Fibroblast of lung (primary cell): ENCODE data around the gene PCBP3. TPM values are rescaled to one million over a fixed set of nuclear protein-coding genes. Genes with fewer than 3 reads are reported as not detected.

ENCODE experiments used
- DNase-seq, 2 donors: peaks; one replicate each; pipeline versions ENCODE4 v3.0.0 to v3.0.0-alpha.2; 2010; ENCODE audit warnings: low read depth in 2 of 2
- H2AFZ ChIP-seq: 2 replicates; pipeline ENCODE4 v1.5.1; 2012; ENCODE audit warnings: low read length, control low read depth, inconsistent platforms
- H3K27ac ChIP-seq: 2 replicates; pipeline ENCODE4 v1.5.1; 2011; ENCODE audit warnings: low read length, control low read depth; ENCODE audit not compliant: insufficient read depth
- H3K27me3 ChIP-seq: 2 replicates; pipeline ENCODE4 v1.5.1; 2011; ENCODE audit warnings: mild to moderate bottlenecking, low read length; ENCODE audit not compliant: control insufficient read depth, insufficient read depth
- H3K36me3 ChIP-seq: 2 replicates; pipeline ENCODE4 v1.5.1; 2011; ENCODE audit warnings: low read length; ENCODE audit not compliant: control insufficient read depth, insufficient read depth
- H3K4me1 ChIP-seq: 2 replicates; pipeline ENCODE4 v1.5.1; 2011; ENCODE audit warnings: low read length; ENCODE audit not compliant: control insufficient read depth, insufficient read depth; ENCODE audit errors: extremely low read depth
- H3K4me2 ChIP-seq: 2 replicates; pipeline ENCODE4 v1.5.1; 2011; ENCODE audit warnings: low read length, control low read depth; ENCODE audit not compliant: insufficient read depth; ENCODE audit errors: extremely low read depth
- H3K4me3 ChIP-seq, 4 experiments: fragments of 200-600 bp in 1 of 4; sonication (generic) in 1 of 4; replicated peaks in 1 of 4; 2 replicates each; pipeline ENCODE4 v1.5.1; 2011 to 2016; ENCODE audit warnings: low read length in 4 of 4, low read depth in 3 of 4, mild to moderate bottlenecking in 3 of 4, control low read depth in 2 of 4, inconsistent platforms in 1 of 4, mixed read lengths in 1 of 4; ENCODE audit not compliant: insufficient read depth in 1 of 4; ENCODE audit errors: control extremely low read depth in 1 of 4
- H3K79me2 ChIP-seq: 2 replicates; pipeline ENCODE4 v1.5.1; 2012; ENCODE audit warnings: mild to moderate bottlenecking, low read length, inconsistent platforms; ENCODE audit not compliant: control insufficient read depth, insufficient read depth
- H3K9ac ChIP-seq: 2 replicates; pipeline ENCODE4 v1.5.1; 2011; ENCODE audit warnings: mild to moderate bottlenecking, low read length, control low read depth; ENCODE audit not compliant: insufficient read depth
- H3K9me3 ChIP-seq: 2 replicates; pipeline ENCODE4 v1.5.1; 2012; ENCODE audit warnings: low read depth, low read length; ENCODE audit not compliant: control insufficient read depth, insufficient read depth
- H4K20me1 ChIP-seq: 2 replicates; pipeline ENCODE4 v1.5.1; 2011; ENCODE audit warnings: low read length; ENCODE audit not compliant: control insufficient read depth, insufficient read depth; ENCODE audit errors: extremely low read depth
- EZH2 ChIP-seq: IDR thresholded peaks from 2 replicates; pipeline ENCODE4 v1.5.1; 2012; ENCODE audit warnings: low read length, control low read depth, mild to moderate bottlenecking; ENCODE audit errors: missing control alignments
- polyA plus RNA-seq, 2 donors: library from polyadenylated mRNA; depleted of rRNA in 1 of 2; stranded (reverse) in 1 of 2; unstranded in 1 of 2; fragments of >200 nt; gene quantifications; 2 replicates each; pipeline ENCODE4 v1.2.1, GENCODE V29; 2011 to 2012; ENCODE audit warnings: missing spikeins in 1 of 2
- total RNA-seq: library from RNA; depleted of rRNA; stranded (reverse); fragments of >200 nt; gene quantifications from 2 replicates; pipeline ENCODE4 v1.2.1, GENCODE V29; 2014
- TF ChIP-seq, protein P1 (sequence below), 2 donors: IDR thresholded peaks in 1 of 2; conservative IDR thresholded peaks in 1 of 2; 1 replicate in 1 of 2; 2 replicates in 1 of 2; pipeline ENCODE4 v1.5.1; 2011 to 2012; ENCODE audit warnings: low read length in 2 of 2, control low read depth in 1 of 2, inconsistent platforms in 1 of 2, low read depth in 1 of 2, mild to moderate bottlenecking in 1 of 2

Gene PCBP3
- total and polyA plus RNA-seq, 2 donors (not counting 1 experiment from before 2014, with no cell fraction given) = 0.51 to 1.7 TPM

DNA sequence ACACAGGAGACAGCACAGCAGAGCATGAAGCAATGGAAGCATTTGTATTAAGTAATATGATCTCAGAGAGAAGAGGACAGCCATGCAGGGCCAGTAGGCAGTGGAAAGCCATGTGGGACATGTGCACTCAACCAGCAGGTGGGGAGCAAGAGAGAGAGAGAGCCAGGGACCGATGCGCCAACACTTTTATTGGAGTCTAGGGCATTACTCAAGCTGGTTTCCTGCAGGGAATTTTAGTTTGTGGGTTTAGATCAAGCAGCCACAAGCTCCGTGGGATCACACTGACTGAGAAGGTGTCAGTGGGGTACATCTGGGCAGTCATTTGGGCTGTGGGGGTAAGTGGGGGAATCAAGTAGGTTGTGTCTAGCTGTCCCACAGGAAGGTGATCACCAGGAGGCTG lies 137.1 kb downstream of the PCBP3 start:
- H3K27ac ChIP-seq = no peak overlapping the region
- no peaks in the 10 kb centered on the region for H3K36me3 ChIP-seq
- TF ChIP-seq EZH2 = no peak
- TF ChIP-seq, protein P1, sequence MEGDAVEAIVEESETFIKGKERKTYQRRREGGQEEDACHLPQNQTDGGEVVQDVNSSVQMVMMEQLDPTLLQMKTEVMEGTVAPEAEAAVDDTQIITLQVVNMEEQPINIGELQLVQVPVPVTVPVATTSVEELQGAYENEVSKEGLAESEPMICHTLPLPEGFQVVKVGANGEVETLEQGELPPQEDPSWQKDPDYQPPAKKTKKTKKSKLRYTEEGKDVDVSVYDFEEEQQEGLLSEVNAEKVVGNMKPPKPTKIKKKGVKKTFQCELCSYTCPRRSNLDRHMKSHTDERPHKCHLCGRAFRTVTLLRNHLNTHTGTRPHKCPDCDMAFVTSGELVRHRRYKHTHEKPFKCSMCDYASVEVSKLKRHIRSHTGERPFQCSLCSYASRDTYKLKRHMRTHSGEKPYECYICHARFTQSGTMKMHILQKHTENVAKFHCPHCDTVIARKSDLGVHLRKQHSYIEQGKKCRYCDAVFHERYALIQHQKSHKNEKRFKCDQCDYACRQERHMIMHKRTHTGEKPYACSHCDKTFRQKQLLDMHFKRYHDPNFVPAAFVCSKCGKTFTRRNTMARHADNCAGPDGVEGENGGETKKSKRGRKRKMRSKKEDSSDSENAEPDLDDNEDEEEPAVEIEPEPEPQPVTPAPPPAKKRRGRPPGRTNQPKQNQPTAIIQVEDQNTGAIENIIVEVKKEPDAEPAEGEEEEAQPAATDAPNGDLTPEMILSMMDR (conservative IDR thresholded peaks at IDR 0.05 in 1 of 2, IDR thresholded peaks at IDR 0.05 in 1 of 2; ENCODE audit: low read depth in 1 of 2, low read length in 2 of 2) = no peak
- H3K4me2 ChIP-seq = no peak overlapping the region
- H3K4me3 ChIP-seq = no peak overlapping the region
- H4K20me1 ChIP-seq = no peaks in the 10 kb centered on the region
- H3K9ac ChIP-seq = no peak overlapping the region
- no peak overlapping the region for H2AFZ ChIP-seq
- no peaks in the 10 kb centered on the region for H3K27me3 ChIP-seq
- no peak for DNase-seq
- H3K79me2 ChIP-seq = no peaks in the 10 kb centered on the region
- no peaks in the 10 kb centered on the region for H3K4me1 ChIP-seq
- H3K9me3 ChIP-seq = no peaks in the 10 kb centered on the region

- H2AFZ ChIP-seq = no peak overlapping the region
These were observed 138.2 kb downstream of the PCBP3 start for GRCh38 chr21:45781741-45782140.

GRCh38 chr21:45786660-45787059 lies 143.1 kb downstream of the PCBP3 start:
- H3K4me2 ChIP-seq = no peak overlapping the region
- no peaks in the 10 kb centered on the region for H3K27me3 ChIP-seq
- no peaks in the 10 kb centered on the region for H3K79me2 ChIP-seq
- no peaks in the 10 kb centered on the region for H4K20me1 ChIP-seq
- no peak overlapping the region for H3K27ac ChIP-seq
- no peak overlapping the region for H2AFZ ChIP-seq
- no peaks in the 10 kb centered on the region for H3K9me3 ChIP-seq
- no peak for DNase-seq
- H3K36me3 ChIP-seq = no peaks in the 10 kb centered on the region
- H3K4me1 ChIP-seq = no peaks in the 10 kb centered on the region
- H3K4me3 ChIP-seq = no peak overlapping the region
- TF ChIP-seq, protein P1 (conservative IDR thresholded peaks at IDR 0.05 in 1 of 2, IDR thresholded peaks at IDR 0.05 in 1 of 2; ENCODE audit: low read depth in 1 of 2, low read length in 2 of 2) = no peak
- TF ChIP-seq EZH2 = no peak
- H3K9ac ChIP-seq = no peak overlapping the region

More at GRCh38 chr21:45781741-45782140, 138.2 kb downstream of the PCBP3 start:
- Histone ChIP-seq H3K9ac (no peak overlapping the region), H3K4me2 (no peak overlapping the region), H3K4me3 (no peak overlapping the region), H3K79me2 (no peaks in the 10 kb centered on the region), H3K36me3 (no peaks in the 10 kb centered on the region), H3K27ac (no peak overlapping the region), H3K27me3 (no peaks in the 10 kb centered on the region), H3K4me1 (no peaks in the 10 kb centered on the region), H4K20me1 (no peaks in the 10 kb centered on the region), H3K9me3 (no peaks in the 10 kb centered on the region)
- no peak for DNase-seq
- TF ChIP-seq EZH2 = no peak
- TF ChIP-seq, protein P1 (conservative IDR thresholded peaks at IDR 0.05 in 1 of 2, IDR thresholded peaks at IDR 0.05 in 1 of 2; ENCODE audit: low read depth in 1 of 2, low read length in 2 of 2) = no peak
